Measurements from ENCODE around the gene TSEN54.

TSEN54 gene

GRCh38 chr17:75524269-75524969 is 8.1 kb downstream of the TSEN54 start:
- Histone ChIP-seq H3K4me3 (ENCODE audit: low read depth, low read length) (peak overlapping the region; percentile 82), H3K4me1 (no peaks in the 10 kb centered on the region), H2AFZ (peak overlapping the region; percentile 90), H3K9me3 (ENCODE audit: control insufficient read depth, low read length) (no peaks in the 10 kb centered on the region), H3K9ac (peak overlapping the region; percentile 58), H3K79me2 (peaks cover 12% of the 10 kb centered on the region), H3K27ac (peak overlapping the region; percentile 77), H3K27me3 (ENCODE audit: control insufficient read depth, insufficient read depth, low read length) (no peaks in the 10 kb centered on the region), H3K36me3 (ENCODE audit: control insufficient read depth, insufficient read depth, low read length) (no peaks in the 10 kb centered on the region), H3K4me2 (ENCODE audit: low read length) (peak overlapping the region; percentile 98)
- TF ChIP-seq CTCF (IDR thresholded peaks at IDR 0.05), result no peak

- Histone ChIP-seq H3K79me2 (peaks cover 15% of the 10 kb centered on the region), H3K9ac (peak within 1 kb of the TSS; percentile 58), H3K4me2 (ENCODE audit: low read length) (peak within 1 kb of the TSS; percentile 98), H3K27me3 (ENCODE audit: control insufficient read depth, insufficient read depth, low read length) (no peaks in the 10 kb centered on the region), H3K9me3 (ENCODE audit: control insufficient read depth, low read length) (no peaks in the 10 kb centered on the region), H3K4me3 (ENCODE audit: low read depth, low read length) (peak within 1 kb of the TSS; percentile 82), H3K27ac (peak within 1 kb of the TSS; percentile 77), H3K4me1 (no peaks in the 10 kb centered on the region), H3K36me3 (ENCODE audit: control insufficient read depth, insufficient read depth, low read length) (no peaks in the 10 kb centered on the region), H2AFZ (peak within 1 kb of the TSS; percentile 90)
- peak; percentile 65 for TF ChIP-seq CTCF (IDR thresholded peaks at IDR 0.05)
Measured at GRCh38 chr17:75524970-75525805, 8.9 kb downstream of the TSEN54 start, which contains the start of gene LLGL2. LLGL2 (plus strand) TSS chr17:75525697; CDS start chr17:75543427, 17,730 bp downstream.

GRCh38 chr17:75525806-75526554 is 9.7 kb downstream of the TSEN54 start:
- peaks cover 19% of the 10 kb centered on the region for H3K79me2 ChIP-seq
- peak overlapping the region; percentile 48 for H3K27ac ChIP-seq
- TF ChIP-seq CTCF (IDR thresholded peaks at IDR 0.05), result no peak
- peak overlapping the region; percentile 81 for H3K4me2 ChIP-seq (ENCODE audit: low read length)
- peak overlapping the region; percentile 85 for H2AFZ ChIP-seq
- H3K9ac ChIP-seq, result peak overlapping the region; percentile 35
- H3K27me3 ChIP-seq (ENCODE audit: control insufficient read depth, insufficient read depth, low read length), result no peaks in the 10 kb centered on the region
- H3K36me3 ChIP-seq (ENCODE audit: control insufficient read depth, insufficient read depth, low read length), result no peaks in the 10 kb centered on the region
- H3K9me3 ChIP-seq (ENCODE audit: control insufficient read depth, low read length), result no peaks in the 10 kb centered on the region
- peak overlapping the region; percentile 58 for H3K4me3 ChIP-seq (ENCODE audit: low read depth, low read length)
- no peaks in the 10 kb centered on the region for H3K4me1 ChIP-seq

- Histone ChIP-seq H3K27ac (peak overlapping the region; percentile 48), H3K79me2 (peaks cover 22% of the 10 kb centered on the region), H3K27me3 (ENCODE audit: control insufficient read depth, insufficient read depth, low read length) (no peaks in the 10 kb centered on the region), H3K4me2 (ENCODE audit: low read length) (peak overlapping the region; percentile 81), H3K4me3 (ENCODE audit: low read depth, low read length) (peak overlapping the region; percentile 58), H3K36me3 (ENCODE audit: control insufficient read depth, insufficient read depth, low read length) (no peaks in the 10 kb centered on the region), H2AFZ (peak overlapping the region; percentile 85), H3K9me3 (ENCODE audit: control insufficient read depth, low read length) (no peaks in the 10 kb centered on the region), H3K9ac (peak overlapping the region; percentile 35), H3K4me1 (no peaks in the 10 kb centered on the region)
- TF ChIP-seq CTCF (IDR thresholded peaks at IDR 0.05), result no peak
Measured at GRCh38 chr17:75526555-75527270, 10.4 kb downstream of the TSEN54 start.
